GM20000 (cell line): ENCODE measurements around the gene PRIMPOL.

Source experiments
- DNase-seq: peaks from one replicate; pipeline ENCODE4 v3.0.0; 2012; ENCODE audit warnings: low spot score
- CTCF ChIP-seq: IDR thresholded peaks from 2 replicates; pipeline ENCODE4 v1.5.1; 2012; ENCODE audit warnings: mild to moderate bottlenecking, control low read depth; ENCODE audit errors: extremely low read depth, missing control alignments

PRIMPOL gene

GRCh38 chr4:184722798-184723197 lies 73.3 kb downstream of the PRIMPOL start:
- no peak for DNase-seq
- no peak for TF ChIP-seq CTCF

GRCh38 chr4:184727430-184727829 lies 77.9 kb downstream of the PRIMPOL start:
- no peak for DNase-seq
- no peak for TF ChIP-seq CTCF

GRCh38 chr4:184728858-184729257 lies 79.3 kb downstream of the PRIMPOL start:
- no peak for TF ChIP-seq CTCF
- no peak for DNase-seq

GRCh38 chr4:184729946-184730345 lies 80.4 kb downstream of the PRIMPOL start:
- no peak for DNase-seq
- no peak for TF ChIP-seq CTCF

- TF ChIP-seq CTCF: no peak
- DNase-seq: no peak
Measured at GRCh38 chr4:184731056-184731455, 81.5 kb downstream of the PRIMPOL start.

GRCh38 chr4:184732126-184732525 lies 82.6 kb downstream of the PRIMPOL start:
- TF ChIP-seq CTCF: no peak
- DNase-seq: no peak

GRCh38 chr4:184733654-184734524 lies 84.4 kb downstream of the PRIMPOL start, which contains the start of gene CENPU:
Gene CENPU, minus strand, starts transcription at chr4:184734096. Its CDS starts 34 bp downstream, at chr4:184734062.
- peak; percentile 98 for DNase-seq
- TF ChIP-seq CTCF: no peak
